DND-41 (cell line): ENCODE data around the gene WNK2.

Experiments
- ATAC-seq: fragments of 200-7000 bp; cut with Tn5 transposase; 3 replicates; pipeline ENCODE4 v1.9.1; 2021; ENCODE audit warnings: low read depth; ENCODE audit not compliant: insufficient read depth
- DNase-seq: peaks from one replicate; pipeline ENCODE4 v3.0.0-alpha.2; 2020
- H2AFZ ChIP-seq: 2 replicates; pipeline ENCODE4 v1.6.0; 2012; ENCODE audit warnings: low read depth, low read length
- H3K27ac ChIP-seq: 2 replicates; pipeline ENCODE4 v1.5.1; 2012; ENCODE audit warnings: low read length, inconsistent platforms
- H3K27me3 ChIP-seq: fragments of 200-600 bp; sonication (generic); 2 replicates; pipeline ENCODE4 v1.6.0; 2012; ENCODE audit warnings: low read length, mild to moderate bottlenecking, inconsistent platforms; ENCODE audit not compliant: insufficient read depth, poor library complexity
- H3K36me3 ChIP-seq: 2 replicates; pipeline ENCODE4 v1.5.1; 2012; ENCODE audit warnings: low read length, inconsistent platforms; ENCODE audit not compliant: insufficient read depth
- H3K4me1 ChIP-seq: 2 replicates; pipeline ENCODE4 v1.5.1; 2012; ENCODE audit warnings: mild to moderate bottlenecking, low read length; ENCODE audit not compliant: insufficient read depth
- H3K4me2 ChIP-seq: 2 replicates; pipeline ENCODE4 v1.6.0; 2012; ENCODE audit warnings: mild to moderate bottlenecking, moderate library complexity, low read length, inconsistent platforms; ENCODE audit not compliant: insufficient read depth
- H3K4me3 ChIP-seq, 2 experiments: fragments of 200-600 bp in 1 of 2; shearing (Covaris generic) in 1 of 2; 2 replicates each; pipeline ENCODE4 v1.5.1; 2012 to 2016; ENCODE audit warnings: inconsistent platforms in 2 of 2, low read length in 2 of 2, mild to moderate bottlenecking in 2 of 2, low read depth in 1 of 2, moderate library complexity in 1 of 2
- H3K79me2 ChIP-seq: 2 replicates; pipeline ENCODE4 v1.6.0; 2012; ENCODE audit warnings: low read length, inconsistent platforms; ENCODE audit not compliant: insufficient read depth
- H3K9ac ChIP-seq: 2 replicates; pipeline ENCODE4 v1.6.0; 2012; ENCODE audit warnings: low read depth, mild to moderate bottlenecking, inconsistent platforms, low read length, moderate library complexity
- H3K9me3 ChIP-seq: 2 replicates; pipeline ENCODE4 v1.5.1; 2012; ENCODE audit warnings: low read length, moderate library complexity, mild to moderate bottlenecking, inconsistent platforms; ENCODE audit not compliant: insufficient read depth, severe bottlenecking
- H4K20me1 ChIP-seq: 2 replicates; pipeline ENCODE4 v1.6.0; 2012; ENCODE audit warnings: low read length; ENCODE audit not compliant: insufficient read depth
- CTCF ChIP-seq: IDR thresholded peaks from 2 replicates; pipeline ENCODE4 v1.5.1; 2012; ENCODE audit warnings: borderline replicate concordance, low read length, moderate library complexity, mild to moderate bottlenecking; ENCODE audit not compliant: poor library complexity, severe bottlenecking; ENCODE audit errors: extremely low read depth
- EZH2 ChIP-seq: IDR thresholded peaks from 3 replicates; pipeline ENCODE4 v1.6.1; 2012; ENCODE audit warnings: borderline replicate concordance, low read depth, mild to moderate bottlenecking, moderate library complexity, low read length, inconsistent platforms; ENCODE audit not compliant: severe bottlenecking

Gene WNK2

GRCh38 chr9:93169444-93169843 lies 14.5 kb upstream of the WNK2 start:
- no peaks in the 10 kb centered on the region for H3K79me2 ChIP-seq
- H4K20me1 ChIP-seq, result no peaks in the 10 kb centered on the region
- H3K27me3 ChIP-seq, result no peaks in the 10 kb centered on the region
- ATAC-seq (no peak), DNase-seq (no peak)
- H3K4me1 ChIP-seq, result no peaks in the 10 kb centered on the region
- no peaks in the 10 kb centered on the region for H3K9me3 ChIP-seq
- no peaks in the 10 kb centered on the region for H3K36me3 ChIP-seq
- H3K27ac ChIP-seq, result no peak overlapping the region
- no peak overlapping the region for H2AFZ ChIP-seq
- no peak overlapping the region for H3K9ac ChIP-seq
- H3K4me3 ChIP-seq, result no peak overlapping the region
- no peak overlapping the region for H3K4me2 ChIP-seq
- TF ChIP-seq CTCF (no peak), EZH2 (no peak)

GRCh38 chr9:93170571-93170970 lies 13.4 kb upstream of the WNK2 start:
- Histone ChIP-seq H3K27ac (no peak overlapping the region), H3K9ac (no peak overlapping the region), H3K9me3 (no peaks in the 10 kb centered on the region), H4K20me1 (no peaks in the 10 kb centered on the region), H3K27me3 (no peaks in the 10 kb centered on the region), H3K4me3 (no peak overlapping the region), H3K4me1 (no peaks in the 10 kb centered on the region), H2AFZ (no peak overlapping the region), H3K36me3 (no peaks in the 10 kb centered on the region), H3K4me2 (no peak overlapping the region), H3K79me2 (no peaks in the 10 kb centered on the region)
- DNase-seq (no peak), ATAC-seq (no peak)
- TF ChIP-seq EZH2, result no peak
- TF ChIP-seq CTCF, result no peak

- H3K4me3 ChIP-seq, result no peak overlapping the region
- ATAC-seq, result no peak
Measured at GRCh38 chr9:93171261-93171990, 12.5 kb upstream of the WNK2 start.

More at GRCh38 chr9:93171261-93171990, 12.5 kb upstream of the WNK2 start:
- H3K9ac ChIP-seq, result no peak overlapping the region
- no peak for TF ChIP-seq CTCF
- no peak for TF ChIP-seq EZH2
- H2AFZ ChIP-seq, result no peak overlapping the region
- no peaks in the 10 kb centered on the region for H3K4me1 ChIP-seq
- no peaks in the 10 kb centered on the region for H3K9me3 ChIP-seq
- no peaks in the 10 kb centered on the region for H3K27me3 ChIP-seq
- H3K27ac ChIP-seq, result no peak overlapping the region
- no peaks in the 10 kb centered on the region for H4K20me1 ChIP-seq
- DNase-seq, result no peak
- H3K36me3 ChIP-seq, result no peaks in the 10 kb centered on the region
- no peak overlapping the region for H3K4me2 ChIP-seq
- no peaks in the 10 kb centered on the region for H3K79me2 ChIP-seq
